Parathyroid adenoma (tissue), 2 donors: ENCODE data around the gene PPM1F.
"Not testable (repeated sequence)": the region's sequence is repeated elsewhere in the genome, so short reads cannot be mapped to it uniquely, and the experiment has no call there.

Source experiments
- H2AFZ ChIP-seq: fragments of 300-600 bp; sonication (generic); one replicate; pipeline ENCODE4 v1.7.0; 2017; ENCODE audit warnings: antibody characterized with exemption, mild to moderate bottlenecking
- H3K27ac ChIP-seq: fragments of 300-600 bp; sonication (generic); one replicate; pipeline ENCODE4 v1.7.0; 2017
- H3K27me3 ChIP-seq: fragments of 300-600 bp; sonication (generic); one replicate; pipeline ENCODE4 v1.7.0; 2017; ENCODE audit warnings: low read length; ENCODE audit not compliant: control insufficient read depth, insufficient read depth
- H3K36me3 ChIP-seq: fragments of 300-600 bp; sonication (generic); one replicate; pipeline ENCODE4 v1.7.0; 2017; ENCODE audit warnings: low read length; ENCODE audit not compliant: control insufficient read depth, insufficient read depth
- H3K4me1 ChIP-seq: fragments of 300-600 bp; sonication (generic); one replicate; pipeline ENCODE4 v1.7.0; 2017; ENCODE audit warnings: control low read depth
- H3K4me2 ChIP-seq: fragments of 300-600 bp; sonication (generic); one replicate; pipeline ENCODE4 v1.7.0; 2017; ENCODE audit warnings: low read length
- H3K4me3 ChIP-seq: fragments of 300-600 bp; sonication (generic); one replicate; pipeline ENCODE4 v1.7.0; 2017; ENCODE audit warnings: low read depth, low read length
- H3K79me2 ChIP-seq: fragments of 300-600 bp; sonication (generic); one replicate; pipeline ENCODE4 v1.7.0; 2017; ENCODE audit warnings: control low read depth
- H3K9ac ChIP-seq: fragments of 300-600 bp; sonication (generic); one replicate; pipeline ENCODE4 v1.7.0; 2017; ENCODE audit warnings: mild to moderate bottlenecking
- H3K9me3 ChIP-seq: fragments of 300-600 bp; sonication (generic); one replicate; pipeline ENCODE4 v1.7.0; 2017; ENCODE audit warnings: low read length; ENCODE audit not compliant: control insufficient read depth
- CTCF ChIP-seq: fragments of 300-600 bp; sonication (generic); IDR thresholded peaks from one replicate; pipeline ENCODE4 v1.7.0; 2017; ENCODE audit warnings: antibody characterized with exemption, mild to moderate bottlenecking
- donor health status: primary hyperparathyroidism.

Gene PPM1F

DNA sequence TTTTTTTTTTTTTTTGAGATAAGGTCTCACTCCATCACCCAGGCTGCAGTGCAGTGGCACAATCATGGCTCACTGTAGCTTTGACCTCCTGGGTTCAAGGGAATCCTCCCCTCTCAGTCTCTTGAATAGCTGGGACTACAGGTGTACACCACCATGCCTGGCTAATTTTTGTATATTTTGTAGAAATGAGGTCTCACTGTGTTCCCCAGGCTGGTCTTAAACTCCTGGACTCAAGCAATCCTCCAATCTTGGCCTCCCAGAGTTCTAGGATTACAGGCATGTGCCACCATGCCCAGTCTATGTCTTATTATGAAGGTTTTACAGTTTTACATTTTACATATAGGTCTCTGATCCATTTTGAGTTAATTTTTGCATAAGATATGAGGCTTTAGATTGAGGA lies 64.8 kb downstream of the PPM1F start:
- no peaks in the 10 kb centered on the region for H3K79me2 ChIP-seq
- no peaks in the 10 kb centered on the region for H3K4me1 ChIP-seq
- no peak overlapping the region for H3K4me3 ChIP-seq

DNA sequence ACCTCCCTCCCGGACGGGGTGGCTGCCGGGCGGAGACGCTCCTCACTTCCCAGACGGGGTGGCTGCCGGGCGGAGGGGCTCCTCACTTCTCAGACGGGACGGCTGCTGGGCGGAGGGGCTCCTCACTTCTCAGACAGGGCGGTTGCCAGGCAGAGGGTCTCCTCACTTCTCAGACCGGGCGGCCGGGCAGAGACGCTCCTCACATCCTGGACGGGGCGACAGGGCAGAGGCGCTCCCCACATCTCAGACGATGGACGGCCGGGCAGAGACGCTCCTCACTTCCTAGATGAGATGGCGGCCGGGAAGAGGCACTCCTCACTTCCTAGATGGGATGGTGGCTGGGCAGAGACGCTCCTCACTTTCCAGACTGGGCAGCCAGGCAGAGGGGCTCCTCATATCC lies 68.7 kb downstream of the PPM1F start:
- not testable (repeated sequence) for H3K9ac ChIP-seq, H3K79me2 ChIP-seq, H3K27me3 ChIP-seq, H3K27ac ChIP-seq, H3K4me1 ChIP-seq, H2AFZ ChIP-seq, H3K9me3 ChIP-seq, H3K4me3 ChIP-seq, H3K4me2 ChIP-seq, H3K36me3 ChIP-seq

More for the DNA sequence above, 64.8 kb downstream of the PPM1F start:
- H3K27ac ChIP-seq = no peak overlapping the region
- H3K36me3 ChIP-seq = no peaks in the 10 kb centered on the region
- no peak overlapping the region for H2AFZ ChIP-seq
- no peaks in the 10 kb centered on the region for H3K27me3 ChIP-seq
- H3K9me3 ChIP-seq = no peaks in the 10 kb centered on the region
- no peak overlapping the region for H3K4me2 ChIP-seq
- no peak overlapping the region for H3K9ac ChIP-seq
- no peak for TF ChIP-seq CTCF

DNA sequence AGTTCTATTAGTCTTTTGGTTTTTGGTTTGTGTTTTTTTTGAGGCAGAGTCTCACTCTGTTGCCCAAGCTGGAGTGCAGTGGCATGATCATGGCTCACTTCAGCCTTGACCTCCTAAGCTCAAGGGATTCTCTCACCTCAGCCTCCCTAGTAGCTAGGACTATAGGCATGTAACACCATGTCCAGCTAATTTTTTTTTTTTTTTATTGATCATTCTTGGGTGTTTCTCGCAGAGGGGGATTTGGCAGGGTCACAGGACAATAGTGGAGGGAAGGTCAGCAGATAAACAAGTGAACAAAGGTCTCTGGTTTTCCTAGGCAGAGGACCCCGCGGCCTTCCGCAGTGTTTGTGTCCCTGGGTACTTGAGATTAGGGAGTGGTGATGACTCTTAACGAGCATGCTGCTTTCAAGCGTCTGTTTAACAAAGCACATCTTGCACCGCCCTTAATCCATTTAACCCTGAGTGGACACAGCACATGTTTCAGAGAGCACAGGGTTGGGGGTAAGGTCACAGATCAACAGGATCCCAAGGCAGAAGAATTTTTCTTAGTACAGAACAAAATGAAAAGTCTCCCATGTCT lies 69.8 kb downstream of the PPM1F start:
- H3K4me1 ChIP-seq, H3K9ac ChIP-seq, H3K4me3 ChIP-seq, H3K27ac ChIP-seq, H3K79me2 ChIP-seq, H3K36me3 ChIP-seq, H3K9me3 ChIP-seq, H3K4me2 ChIP-seq, H3K27me3 ChIP-seq, H2AFZ ChIP-seq: not testable (repeated sequence)

DNA sequence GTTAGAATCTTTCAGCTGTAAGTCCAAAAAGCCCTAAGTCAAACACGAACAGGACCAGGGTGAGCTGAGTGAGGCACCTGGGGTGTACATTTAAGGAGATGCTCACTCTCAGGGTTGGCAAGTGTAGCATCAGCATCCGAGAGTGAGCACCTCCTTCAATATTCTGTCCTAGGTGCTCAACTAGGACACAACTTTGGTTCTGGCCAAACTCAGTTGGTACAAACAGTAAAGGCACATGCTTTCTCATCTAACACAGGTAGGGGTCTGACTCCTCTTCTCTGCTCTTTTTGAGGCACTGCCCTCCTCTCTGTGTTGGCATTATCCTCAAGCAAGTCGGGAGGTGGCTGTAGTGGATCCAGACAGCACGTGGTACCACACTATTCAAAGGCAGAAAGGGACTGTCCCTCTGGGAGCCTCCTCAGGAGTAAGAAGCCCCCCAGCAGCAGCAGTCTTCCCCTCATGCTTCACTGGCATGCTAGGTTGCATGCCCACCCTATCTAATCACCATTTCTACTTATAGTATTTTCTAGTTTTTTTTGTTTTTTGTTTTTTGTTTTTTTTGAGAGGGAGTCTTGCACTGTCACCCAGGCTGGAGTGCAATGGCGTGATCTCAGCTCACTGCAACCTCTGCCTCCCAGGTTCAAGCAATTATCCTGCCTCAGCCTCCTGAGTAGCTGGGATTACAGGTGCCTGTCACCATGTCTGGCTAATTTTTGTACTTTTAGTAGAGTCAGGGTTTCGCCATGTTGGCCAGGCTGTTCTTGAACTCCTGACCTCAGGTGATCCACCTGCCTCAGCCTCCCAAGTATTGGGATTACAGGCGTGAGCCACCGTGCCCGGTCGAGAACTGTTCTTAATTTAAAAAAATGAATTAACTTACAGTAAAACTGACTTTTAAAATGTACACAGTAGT lies 70.6 kb downstream of the PPM1F start:
- H3K4me2 ChIP-seq = no peak overlapping the region
- no peaks in the 10 kb centered on the region for H3K4me1 ChIP-seq
- no peak overlapping the region for H3K4me3 ChIP-seq
- no peak overlapping the region for H3K27ac ChIP-seq
- H2AFZ ChIP-seq = no peak overlapping the region
- TF ChIP-seq CTCF = no peak
- no peak overlapping the region for H3K9ac ChIP-seq
- H3K27me3 ChIP-seq = no peaks in the 10 kb centered on the region
- H3K79me2 ChIP-seq = no peaks in the 10 kb centered on the region
- H3K9me3 ChIP-seq = no peaks in the 10 kb centered on the region
- no peaks in the 10 kb centered on the region for H3K36me3 ChIP-seq

DNA sequence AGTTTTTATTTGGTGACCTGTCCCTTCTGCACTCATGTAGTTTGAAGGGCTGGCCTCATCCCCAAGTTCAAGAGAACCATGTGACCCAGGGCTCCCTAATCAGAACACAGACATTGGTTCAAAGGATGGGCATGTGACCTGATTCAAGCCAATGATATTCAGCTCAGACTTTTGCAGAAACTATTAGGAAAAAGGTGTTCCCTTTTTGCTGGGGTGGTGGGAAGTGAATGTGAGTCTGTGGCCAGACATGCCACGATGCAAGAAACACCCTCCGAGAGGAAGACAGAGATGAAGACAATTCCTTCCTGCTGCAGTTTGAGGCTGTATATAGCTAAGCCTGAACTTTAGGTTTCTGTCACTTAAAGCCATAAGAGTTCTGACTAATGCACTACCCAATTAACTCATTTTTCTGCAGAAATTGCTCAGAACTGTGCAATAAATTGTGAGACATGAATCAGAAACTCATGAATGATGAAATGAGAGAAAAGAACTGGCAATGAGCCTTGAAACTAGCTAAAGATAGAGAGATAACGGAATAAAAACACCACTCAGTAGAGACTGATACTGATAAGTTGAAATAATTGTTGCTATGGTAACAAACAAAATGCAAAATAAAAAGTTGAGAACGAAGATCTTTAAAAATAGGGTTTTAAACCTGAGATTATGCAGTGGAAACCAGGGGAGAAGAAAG lies 76.0 kb downstream of the PPM1F start:
- H3K27me3 ChIP-seq = no peaks in the 10 kb centered on the region
- no peak overlapping the region for H3K27ac ChIP-seq
- no peak overlapping the region for H3K4me2 ChIP-seq
- no peak overlapping the region for H3K9ac ChIP-seq
- TF ChIP-seq CTCF = no peak
- peaks cover 3% of the 10 kb centered on the region for H3K4me1 ChIP-seq
- H3K36me3 ChIP-seq = no peaks in the 10 kb centered on the region
- no peak overlapping the region for H2AFZ ChIP-seq
- H3K9me3 ChIP-seq = no peaks in the 10 kb centered on the region
- no peaks in the 10 kb centered on the region for H3K79me2 ChIP-seq
- no peak overlapping the region for H3K4me3 ChIP-seq

DNA sequence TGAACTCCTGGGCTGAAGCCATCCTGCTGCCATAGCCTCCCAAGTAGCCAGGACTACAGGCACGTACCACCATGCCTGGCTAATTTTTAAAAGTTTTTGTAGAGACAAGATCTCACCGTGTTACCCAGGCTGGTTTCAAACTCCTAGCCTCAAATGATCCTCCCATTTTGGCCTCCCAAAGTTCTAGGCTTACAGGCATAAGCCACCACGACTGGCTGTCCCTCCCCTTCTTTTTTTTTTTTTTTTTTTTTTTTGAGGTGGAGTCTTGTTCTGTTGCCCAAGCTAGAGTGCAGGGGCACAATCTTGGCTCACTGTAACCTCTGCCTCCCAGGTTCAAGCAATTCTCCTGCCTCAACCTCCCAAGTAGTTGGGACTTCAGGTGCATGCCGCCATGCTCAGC lies 77.7 kb downstream of the PPM1F start:
- not testable (repeated sequence) for H3K9me3 ChIP-seq, H3K4me3 ChIP-seq, H3K4me1 ChIP-seq, H3K4me2 ChIP-seq, H3K36me3 ChIP-seq, H3K27ac ChIP-seq, H2AFZ ChIP-seq, H3K9ac ChIP-seq, H3K27me3 ChIP-seq, H3K79me2 ChIP-seq
